GM19468 (cell line): ENCODE results near the gene OCEL1.

ENCODE experiments used
- ATAC-seq: cut with Tn5 transposase; IDR thresholded peaks from one replicate; pipeline ENCODE4 v1.9.1; 2021; ENCODE audit warnings: mild to moderate bottlenecking, moderate library complexity, moderate number of reproducible peaks; ENCODE audit not compliant: unreplicated experiment; ENCODE audit errors: extremely low read depth

The OCEL1 gene

DNA sequence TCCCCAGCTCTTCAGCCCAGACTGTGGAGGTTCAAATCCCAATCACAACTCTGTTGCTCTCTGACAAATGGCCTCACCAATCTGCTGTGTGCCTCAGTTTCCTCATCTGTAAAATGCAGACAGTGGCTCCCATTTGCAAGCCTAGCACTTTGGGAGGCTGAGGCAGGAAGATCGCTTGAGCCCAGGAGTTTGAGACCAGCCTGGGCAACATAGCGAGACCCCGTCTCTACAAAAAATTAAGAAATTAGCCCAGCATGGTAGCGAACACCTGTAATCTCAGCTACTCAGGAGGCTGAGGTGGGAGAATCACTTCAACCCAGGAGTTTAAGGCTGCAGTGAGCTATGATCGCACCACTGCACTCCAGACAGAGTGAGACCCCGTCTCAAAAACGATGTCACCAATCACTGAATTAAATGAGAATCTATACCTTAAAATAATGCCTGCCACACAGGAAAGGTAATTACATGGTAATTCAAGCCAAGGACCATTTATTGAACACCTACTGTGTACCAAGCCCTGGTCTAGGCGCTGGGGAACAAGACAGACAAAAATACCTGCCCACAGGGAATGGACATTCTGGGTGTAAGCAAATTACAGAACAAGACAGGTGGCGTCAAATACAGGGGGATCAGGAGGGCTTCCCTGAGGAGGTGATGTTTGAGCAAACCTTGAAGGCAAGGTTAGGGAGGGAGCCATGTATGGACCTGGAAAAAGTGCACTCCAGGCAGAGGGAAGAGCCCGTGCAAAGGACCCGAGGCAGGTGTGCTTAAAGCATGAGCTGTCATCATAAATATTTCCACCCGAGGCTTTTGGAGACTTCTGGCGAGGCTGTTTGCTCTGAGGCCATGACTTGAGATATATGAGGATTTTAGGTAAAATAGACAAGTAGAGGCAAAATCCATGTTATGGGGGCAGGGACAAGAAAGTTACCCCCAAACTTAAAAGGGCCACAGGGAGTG, 12.0 kb downstream of the OCEL1 start:
- ATAC-seq, result no peak

DNA sequence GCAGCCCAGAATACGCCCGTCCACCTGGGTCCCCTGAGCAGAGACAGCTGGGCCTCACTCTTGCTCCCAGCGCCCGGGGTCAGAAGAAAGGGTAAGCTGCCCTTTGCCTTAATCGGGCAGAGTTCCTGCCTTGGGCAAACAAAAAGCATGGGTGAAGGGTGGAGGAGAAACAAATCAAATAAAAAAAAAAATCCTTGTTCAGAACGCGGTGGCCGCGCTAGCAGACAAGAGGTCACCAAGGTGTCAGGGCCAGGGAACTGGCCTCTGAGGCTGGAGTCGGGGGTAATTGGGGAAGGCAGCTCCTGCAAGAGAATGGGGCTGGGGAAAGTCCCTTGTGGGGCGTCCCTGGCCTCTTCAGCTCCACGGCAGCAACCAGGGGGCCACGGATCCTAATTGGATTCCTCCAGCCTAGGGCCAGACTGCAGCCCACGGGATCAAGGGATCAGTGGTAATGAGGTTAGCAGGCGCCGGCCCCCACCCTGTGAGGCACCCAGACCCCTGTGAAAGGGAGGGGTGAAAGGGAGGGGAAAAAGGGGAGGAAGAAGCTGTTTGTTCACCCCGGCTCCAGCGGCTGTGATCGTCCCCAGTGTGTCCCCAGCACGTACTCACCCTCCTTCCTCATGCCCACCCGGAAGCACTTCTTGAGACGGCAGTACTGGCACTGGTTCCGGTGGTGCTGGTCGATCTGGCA, 14.2 kb downstream of the OCEL1 start:
- ATAC-seq, result no peak

DNA sequence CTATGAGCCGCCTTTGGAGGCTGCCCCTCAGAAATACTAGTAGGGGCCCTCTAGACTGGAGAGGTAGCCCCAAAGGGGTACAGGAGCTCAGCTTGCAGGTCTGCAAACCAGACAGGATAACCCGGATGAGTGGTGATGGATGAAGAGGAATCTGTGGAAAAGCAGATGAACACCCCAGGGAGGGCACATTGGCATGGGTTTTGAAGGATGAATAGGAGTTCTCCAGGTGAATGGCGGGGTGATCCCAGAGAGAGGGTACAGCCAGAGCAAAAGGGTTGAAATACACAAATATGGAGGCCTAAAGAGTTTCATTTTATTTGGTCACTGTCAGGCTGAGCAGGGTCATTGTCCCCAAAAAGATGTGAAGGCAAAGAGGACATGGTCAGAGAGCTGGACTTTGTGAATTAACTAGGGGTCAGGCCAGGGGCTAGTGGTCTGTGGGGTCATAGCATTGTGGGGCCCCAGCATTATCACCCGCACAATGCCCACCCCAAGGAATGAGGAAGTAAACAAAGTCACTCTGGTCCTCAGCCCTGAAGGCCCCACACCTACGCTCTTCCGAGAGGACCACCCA, 14.9 kb downstream of the OCEL1 start:
- ATAC-seq, result no peak

DNA sequence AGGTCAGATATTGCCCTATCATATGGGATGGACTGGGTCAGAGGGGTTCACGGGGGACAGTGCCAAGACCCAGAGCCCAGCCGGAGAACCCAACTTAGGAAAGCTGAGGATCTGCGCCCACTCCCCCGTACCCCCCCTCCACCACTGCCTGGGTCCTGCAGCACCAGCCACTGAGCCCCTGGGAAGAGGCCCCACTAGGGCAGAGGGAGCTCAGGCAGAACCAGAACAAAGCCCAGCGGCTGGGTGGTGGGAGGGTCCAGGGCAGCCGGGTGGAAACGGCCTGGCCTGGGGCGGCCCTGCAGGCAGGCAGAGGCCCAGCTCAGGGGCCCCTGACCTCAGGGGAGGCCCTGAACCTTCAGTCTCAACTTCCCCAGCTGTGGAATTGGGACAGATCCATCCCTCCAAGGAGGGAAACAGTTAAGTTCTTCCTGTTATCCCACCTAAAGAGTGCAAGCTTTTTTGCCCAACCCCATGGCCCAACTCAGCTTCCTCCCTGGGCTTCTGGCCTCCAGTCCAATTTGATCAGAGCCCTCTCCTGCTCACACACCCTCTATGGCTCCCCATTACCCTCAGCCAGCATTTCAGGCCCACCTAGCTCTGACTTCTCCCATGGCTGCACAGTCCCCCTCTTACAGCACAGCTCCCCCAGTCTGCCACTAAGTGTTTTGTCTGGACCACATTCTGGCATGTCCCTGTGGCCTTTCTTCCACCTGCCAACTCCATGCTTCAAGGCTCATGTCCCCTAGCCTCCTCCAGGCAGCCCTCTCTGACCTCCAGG, 16.6 kb downstream of the OCEL1 start:
- no peak for ATAC-seq

DNA sequence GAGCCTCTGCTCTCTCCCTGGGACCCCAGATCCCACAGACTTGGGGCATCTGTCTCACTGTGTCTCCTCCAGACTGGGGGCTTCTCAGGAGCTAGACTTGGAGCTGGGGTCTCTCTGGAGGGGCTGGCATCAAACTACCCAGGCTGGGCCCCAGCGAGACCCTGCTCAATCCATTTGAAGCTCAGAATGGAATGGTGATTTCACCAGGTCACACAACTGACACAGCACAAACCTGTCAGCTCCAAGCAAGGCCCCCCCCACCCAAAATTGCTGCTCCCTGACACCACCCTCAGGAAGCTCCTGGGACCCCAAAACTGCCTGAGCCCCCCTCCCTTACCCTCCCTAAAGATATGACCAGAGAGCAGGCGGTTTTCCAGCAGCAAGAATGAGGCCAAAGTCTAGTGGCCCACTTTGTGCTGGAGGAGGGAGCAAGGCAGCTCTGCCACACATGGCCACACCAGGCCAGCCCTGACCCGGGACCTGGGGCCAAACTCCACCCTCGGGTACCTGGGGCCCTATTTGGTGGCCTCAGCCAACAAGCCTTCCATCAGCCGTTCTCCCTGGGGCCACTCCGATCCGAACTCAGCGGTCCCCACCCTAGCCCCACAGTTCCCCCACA, 17.3 kb downstream of the OCEL1 start:
- ATAC-seq, result no peak

DNA sequence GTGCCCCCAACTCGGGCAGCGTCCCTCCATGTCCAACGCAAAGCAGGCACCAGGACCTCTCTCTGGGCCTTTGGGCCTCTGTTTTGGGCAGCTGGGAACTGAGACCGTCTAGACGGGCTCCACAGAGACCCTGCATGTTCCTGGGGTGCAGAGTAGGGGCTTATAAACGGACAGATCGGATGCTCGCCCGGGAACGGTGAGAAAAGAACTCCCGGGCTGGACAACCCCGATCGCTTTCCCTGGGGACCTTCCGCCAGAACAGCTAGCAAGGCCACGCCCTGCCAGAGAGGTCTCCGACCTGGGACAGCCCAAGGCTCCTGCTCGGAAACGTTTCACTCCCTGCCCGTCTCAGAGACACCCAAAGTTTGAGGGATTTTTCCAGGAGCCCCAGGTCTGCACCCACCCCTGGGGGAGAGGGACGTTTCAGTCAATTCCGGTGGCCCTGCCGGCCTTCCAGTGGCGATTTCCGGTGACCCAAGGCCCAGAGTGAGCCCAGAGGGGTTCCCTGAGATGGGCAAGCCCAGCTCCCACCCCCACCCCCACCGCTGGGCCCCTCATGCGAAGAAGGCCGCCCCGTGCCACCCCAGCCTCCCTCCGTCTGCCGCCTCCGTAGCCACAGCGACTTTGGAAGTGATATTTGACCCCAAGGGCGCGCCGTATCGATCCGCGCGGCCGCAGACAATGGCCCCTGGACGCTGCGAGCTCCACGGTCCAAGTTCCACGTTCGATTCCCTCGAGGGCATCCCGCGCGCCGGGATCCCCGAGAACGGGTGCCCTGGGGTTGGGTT, 18.0 kb downstream of the OCEL1 start:
- ATAC-seq, result no peak

DNA sequence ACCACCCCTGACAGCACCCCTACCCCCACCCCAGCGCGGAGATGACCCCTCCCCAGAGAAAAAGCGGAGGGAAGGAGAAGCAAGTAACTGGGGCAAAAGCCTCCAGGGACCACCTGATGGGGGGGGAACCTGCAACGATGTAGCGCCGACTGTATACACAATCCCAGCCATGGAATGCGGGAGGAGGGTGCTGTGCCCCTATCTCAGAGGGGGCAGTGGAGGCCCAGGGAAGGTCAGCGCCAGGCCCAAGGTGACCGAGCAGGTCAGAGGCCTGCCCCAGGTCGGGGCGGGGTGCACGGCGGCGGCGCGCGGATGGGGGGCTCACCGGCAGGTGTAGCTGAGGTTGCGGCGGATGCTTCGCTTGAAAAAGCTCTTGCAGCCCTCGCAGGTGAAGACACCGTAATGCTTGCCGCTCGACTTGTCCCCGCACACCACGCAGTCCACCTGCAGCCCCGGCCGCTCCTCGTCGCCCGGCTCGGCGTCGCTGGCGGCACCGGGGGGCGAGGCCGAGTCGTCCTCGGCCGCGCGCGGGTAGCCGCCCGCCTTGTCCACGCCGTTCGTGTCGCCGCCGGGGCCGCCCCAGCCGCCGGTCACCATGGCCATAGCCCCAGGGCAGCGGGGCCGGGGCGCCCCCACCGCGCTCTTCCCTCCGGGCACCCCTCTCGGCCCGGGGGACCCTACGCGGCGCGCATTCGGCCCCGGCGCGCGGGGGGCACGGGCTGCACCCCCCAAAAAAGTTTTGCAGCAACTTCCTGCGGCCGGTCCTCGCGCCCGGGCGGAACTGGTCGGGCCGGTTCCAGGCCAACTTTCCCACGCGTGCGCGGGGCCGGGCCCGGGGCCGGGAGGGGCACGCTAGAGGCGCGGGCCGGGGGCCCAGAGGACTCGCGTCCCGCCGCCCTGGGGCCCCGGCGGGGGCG, 18.9 kb downstream of the OCEL1 start:
- ATAC-seq, result no peak

DNA sequence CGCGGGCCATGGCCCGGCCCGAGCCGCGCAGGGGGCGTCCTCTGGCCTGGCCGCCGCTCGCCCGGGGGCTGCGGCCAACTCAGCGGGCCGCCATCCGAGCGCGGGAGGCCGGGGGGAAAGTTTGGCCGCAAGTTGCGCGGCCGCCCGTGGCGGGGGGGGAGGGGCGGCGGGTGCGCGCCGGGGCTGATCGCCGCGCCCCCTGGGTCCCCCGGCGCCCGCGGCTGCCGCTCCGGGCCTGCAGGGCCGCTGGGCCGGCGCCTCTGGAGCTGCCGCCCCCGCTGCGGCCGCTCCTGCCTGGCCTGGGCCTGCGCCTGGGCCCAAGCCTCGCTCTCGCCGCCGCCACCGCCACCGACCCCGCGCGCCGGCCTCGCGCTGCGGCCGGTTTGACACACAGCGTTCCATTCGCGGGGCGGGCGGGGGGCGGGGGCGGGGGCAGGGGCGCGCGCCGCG, 19.5 kb downstream of the OCEL1 start, which contains the start of gene NR2F6:
NR2F6 (minus strand) TSS at position 385 of the 450 bp plus-strand sequence. CDS start 699 bp downstream, outside the sequence.
- no peak for ATAC-seq

DNA sequence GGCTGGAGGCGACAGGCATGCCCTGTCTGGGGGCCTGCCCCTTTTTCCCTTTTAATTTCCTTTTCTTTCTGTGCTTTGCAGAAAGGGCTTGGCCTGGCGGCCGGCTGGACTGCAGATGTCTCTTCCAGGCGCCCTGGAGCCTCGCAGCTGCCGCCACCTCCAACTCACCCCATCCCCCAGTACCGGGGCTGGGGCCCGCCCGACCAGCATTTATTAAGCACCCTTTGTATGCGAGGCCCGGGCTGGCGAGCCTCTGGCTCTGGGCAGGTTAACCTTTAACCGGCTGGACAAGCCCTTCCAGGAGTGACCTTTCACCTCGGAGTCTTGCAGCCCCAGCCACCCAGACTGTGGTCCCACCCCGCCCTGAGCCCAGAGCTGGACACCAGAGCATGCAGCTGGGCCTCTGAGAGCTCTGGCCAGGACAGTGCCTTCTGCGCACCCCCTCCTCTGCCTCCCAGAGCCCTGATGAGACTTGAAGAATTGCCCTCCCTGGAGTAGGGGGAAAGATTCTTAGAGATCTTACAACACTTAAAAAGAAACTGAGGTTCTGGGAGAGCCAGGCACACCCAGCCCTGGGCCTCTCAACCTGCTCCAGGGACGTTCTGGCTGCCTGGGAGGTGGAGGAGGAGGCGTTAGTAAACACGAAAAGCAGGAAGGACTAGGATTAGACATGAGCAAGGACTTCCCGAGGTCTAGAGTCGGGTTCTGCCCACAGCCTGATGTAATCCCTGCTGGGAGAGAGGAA, 20.8 kb downstream of the OCEL1 start:
- no peak for ATAC-seq

DNA sequence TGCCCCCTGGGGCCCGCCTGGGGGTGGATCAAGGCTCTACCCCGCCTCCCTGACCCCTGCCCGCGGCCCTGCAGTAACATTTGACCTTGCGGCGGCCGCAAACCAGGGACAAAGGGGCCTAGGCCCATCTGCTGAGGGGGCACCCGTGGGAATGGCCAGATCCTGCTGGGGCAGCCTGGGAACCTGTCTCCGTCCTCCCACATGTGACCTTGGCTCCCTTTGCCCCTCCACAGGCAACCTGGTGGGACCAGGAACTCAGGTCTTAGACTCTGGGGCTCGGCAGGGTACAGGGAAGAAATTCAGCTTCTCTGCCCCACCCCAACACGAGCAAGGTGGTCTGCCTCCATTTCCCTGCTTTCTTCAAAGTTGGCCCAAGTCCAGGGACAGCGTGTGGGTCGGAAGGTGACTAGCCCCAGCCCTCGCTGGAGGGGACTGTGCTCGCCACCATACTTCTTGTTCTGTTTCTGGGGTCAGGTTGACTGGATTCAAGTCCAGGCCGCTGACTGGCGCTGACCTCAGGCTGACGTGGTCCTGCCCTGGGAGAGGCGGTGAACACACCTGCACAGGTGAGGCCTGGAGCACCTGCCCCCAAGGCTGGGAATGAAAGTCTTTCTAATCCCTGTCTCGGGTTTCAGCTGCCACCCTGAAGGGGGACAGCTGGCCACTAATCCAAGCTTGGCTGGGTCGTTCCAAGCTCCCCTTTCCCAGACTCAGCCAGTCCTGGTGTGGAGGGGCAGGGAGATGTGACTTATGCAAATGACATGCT, 22.2 kb downstream of the OCEL1 start:
- no peak for ATAC-seq

DNA sequence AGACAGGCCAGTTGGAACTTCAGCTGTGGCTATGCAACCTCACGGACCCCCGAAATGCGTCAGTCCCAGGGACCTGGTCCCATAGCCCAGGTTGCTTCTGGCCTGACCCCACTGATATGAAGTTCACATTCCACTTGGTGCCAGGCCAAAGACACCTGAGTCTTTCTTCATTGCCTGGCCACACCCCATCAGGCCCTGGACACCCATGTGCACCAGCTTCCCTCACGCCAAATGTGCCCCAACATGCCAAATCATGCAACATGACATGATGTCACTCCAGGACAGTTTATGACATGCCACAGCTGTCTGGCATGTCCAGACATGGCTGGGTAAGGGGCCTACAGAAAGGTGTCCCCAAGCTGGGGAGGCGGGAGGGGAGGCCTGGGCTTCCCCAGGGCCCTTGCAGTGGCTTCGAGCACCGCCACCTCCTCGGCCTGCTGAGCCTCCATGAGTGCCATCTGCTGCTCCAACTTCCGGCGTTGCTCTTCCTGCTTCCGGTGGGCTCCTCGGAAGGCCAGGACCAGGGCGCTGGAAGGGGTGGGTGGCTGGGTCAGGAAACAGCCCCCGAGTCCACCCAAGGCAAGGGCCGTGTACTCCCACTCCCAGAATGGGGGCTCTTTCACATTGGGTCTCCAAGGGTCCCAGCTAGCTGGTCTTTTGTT, 24.0 kb downstream of the OCEL1 start:
- ATAC-seq, result no peak

DNA sequence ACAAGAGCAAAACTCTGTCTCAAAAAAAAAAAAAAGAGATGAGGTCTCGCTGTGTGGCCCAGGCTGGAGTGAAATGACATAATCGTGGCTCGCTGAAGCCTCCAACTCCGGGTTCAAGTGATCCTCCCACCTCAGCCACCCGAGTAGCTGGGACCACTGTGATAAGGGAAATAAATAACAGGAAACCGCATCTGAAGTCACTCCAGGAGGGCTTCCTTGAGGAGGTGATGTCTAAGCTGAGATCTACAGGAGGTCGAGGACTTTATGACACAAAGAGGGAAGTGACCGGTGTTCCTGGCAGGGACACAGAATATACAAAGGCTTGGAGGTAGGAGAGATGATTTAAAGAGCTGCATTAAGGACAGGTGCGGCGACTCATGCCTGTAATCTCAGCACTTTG, 28.6 kb downstream of the OCEL1 start:
- ATAC-seq, result no peak

DNA sequence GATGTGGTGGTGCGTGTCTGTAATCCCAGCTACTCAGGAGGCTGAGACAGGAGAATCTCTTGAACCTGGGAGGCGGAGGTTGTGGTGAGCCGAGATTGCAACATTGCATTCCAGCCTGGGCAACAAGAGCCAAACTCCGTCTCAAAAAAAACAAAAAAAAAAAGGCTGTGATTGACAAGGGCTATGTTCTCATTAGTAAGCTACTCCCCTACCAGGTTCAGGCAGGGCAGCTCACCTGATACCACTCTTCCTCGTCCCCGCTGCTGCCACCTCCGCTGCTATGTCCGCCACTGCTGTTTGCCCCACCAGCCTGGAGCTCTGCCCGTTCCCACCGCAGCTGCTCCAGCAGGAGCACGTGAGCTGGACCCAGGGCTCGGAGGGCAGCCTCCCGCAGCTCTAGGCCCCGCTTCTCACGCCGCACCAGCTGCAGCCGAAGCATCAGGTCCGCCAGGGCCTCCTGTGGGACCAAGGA, 29.2 kb downstream of the OCEL1 start:
- no peak for ATAC-seq

DNA sequence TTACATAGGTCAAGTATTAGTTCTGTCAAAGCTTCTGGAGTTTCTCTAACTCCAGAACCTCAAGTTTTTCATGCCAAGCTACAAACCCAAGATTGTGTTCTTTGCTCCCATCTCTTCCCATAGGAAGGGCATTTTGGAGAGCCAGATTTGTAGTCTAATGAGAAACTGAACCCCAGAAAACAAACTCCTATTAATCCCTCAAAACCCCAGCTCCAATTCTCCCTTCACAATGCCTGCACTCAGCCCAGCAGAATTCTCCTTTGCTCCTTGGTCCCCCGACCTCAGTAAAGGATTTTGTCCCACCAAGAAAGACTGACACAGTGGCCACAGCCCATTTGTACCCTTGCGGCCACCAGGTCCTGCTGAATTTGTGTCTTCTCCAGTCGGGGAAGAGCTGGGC, 30.1 kb downstream of the OCEL1 start:
- no peak for ATAC-seq

DNA sequence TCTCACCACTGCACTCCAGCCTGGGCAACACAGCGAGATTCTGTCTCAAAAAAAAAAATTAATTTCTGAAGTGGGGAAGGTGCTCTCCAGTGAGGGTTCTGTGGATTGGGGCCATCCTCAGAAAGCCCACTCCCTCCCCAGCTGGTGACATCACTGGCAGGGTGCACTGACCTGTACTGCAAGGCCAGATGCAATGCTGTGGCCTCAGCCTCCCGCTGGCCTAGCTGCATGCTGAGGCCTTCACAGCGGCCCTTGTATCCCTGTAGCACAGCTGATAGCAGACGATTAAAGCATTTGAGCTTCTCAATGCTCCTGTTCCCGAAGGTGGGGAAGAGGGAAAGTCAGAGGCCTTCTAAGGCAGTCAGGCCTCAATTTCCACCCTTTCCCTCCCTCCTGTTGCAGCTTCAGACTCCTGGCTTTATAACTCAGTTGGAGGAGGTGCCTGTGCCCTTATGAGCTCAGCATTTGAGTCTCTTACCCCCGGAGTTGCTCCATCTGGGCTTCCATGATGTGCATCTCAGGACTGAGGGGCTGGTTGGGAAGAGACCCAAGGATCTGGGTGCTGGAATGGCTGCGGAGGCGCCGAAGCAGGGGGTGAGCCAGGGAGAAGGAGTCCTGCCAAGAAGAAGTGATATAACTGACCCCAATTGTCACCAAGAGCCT, 33.2 kb downstream of the OCEL1 start:
- ATAC-seq, result no peak
